ENCODE results near the gene KLLN.

Gene KLLN

DNA sequence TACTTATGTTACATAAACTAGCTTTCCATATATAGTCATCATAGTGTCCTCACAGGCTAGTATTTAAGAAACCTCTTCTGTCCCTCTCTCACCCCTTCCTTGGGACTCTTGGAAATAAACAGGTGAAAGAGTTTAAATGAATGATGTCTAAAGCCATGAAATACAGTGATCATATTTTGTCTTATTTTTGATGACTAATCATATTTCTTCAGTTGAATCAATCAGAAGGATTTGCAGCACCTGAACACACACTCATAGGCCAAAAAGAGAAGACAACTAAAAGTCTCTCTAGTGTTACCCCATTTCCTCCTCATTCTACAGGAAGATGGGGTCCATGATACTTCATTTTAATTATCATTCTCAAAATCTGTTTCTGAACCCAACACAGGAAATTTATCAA, 36.7 kb downstream of the KLLN start:
- TF ChIP-seq, protein P1, sequence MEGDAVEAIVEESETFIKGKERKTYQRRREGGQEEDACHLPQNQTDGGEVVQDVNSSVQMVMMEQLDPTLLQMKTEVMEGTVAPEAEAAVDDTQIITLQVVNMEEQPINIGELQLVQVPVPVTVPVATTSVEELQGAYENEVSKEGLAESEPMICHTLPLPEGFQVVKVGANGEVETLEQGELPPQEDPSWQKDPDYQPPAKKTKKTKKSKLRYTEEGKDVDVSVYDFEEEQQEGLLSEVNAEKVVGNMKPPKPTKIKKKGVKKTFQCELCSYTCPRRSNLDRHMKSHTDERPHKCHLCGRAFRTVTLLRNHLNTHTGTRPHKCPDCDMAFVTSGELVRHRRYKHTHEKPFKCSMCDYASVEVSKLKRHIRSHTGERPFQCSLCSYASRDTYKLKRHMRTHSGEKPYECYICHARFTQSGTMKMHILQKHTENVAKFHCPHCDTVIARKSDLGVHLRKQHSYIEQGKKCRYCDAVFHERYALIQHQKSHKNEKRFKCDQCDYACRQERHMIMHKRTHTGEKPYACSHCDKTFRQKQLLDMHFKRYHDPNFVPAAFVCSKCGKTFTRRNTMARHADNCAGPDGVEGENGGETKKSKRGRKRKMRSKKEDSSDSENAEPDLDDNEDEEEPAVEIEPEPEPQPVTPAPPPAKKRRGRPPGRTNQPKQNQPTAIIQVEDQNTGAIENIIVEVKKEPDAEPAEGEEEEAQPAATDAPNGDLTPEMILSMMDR (IDR thresholded peaks at IDR 0.05; ENCODE audit: control insufficient read depth, extremely low read depth, insufficient read depth), result no peak
- no peak for DNase-seq (ENCODE audit: low read depth)

DNA sequence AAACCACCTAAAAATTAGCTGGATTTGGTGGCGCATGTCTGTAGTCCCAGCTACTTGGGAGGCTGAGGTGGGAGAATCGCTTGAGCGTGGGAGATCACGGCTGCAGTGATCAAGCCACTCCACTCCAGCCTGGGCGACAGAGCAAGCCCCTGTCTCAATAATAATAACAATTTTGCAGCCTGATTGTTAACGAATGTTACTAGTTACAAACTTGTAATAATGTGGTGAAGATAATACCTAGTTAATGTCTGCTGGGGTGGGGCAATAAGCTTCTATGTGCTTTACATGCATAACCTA, 44.1 kb downstream of the KLLN start:
- no peak for DNase-seq (ENCODE audit: low read depth)
- H3K4me3 ChIP-seq (ENCODE audit: low read depth, low read length), result no peak overlapping the region; the same call in 1 of the 2 replicates
- TF ChIP-seq, protein P1 (IDR thresholded peaks at IDR 0.05; ENCODE audit: control insufficient read depth, extremely low read depth, insufficient read depth), result no peak

More for the DNA sequence above, 36.7 kb downstream of the KLLN start:
- no peak overlapping the region for H3K4me3 ChIP-seq (ENCODE audit: low read depth, low read length)

DNA sequence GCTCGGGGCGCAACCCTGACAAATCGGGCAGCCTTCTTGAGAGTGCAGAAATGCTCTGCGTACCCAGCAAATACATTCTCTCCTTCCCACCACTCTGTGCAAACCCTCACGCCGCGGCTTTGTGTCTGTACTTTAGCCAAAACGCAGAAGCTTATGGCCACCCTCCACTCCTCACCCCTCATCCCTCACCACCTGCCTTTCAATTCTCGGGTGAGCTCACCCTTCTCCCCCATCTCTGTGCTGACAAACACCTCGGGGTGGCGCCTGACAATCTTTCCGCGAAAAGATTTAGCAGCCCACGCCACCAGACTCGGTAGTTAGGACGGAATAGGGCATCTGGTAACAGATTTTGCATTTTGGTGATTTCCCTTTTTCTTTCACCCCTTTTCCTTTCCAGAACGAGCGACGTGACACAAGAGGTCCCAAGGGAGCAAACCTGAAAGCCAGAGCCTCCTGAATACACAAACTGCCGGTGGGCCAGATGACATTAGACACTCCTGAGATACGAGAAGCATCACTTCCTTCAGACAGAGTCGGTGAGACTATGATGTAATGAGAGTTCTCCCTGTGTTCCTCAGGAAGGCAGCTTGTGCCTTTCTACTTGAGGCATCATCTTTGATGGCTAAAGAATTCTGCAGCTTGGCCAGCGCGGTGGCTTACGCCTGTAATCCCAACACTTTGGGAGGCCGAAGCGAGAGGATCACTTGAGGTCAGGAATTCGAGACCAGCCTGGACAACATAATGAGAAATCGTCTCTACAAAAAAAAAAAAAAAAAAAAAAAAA, 44.6 kb downstream of the KLLN start:
- H3K4me3 ChIP-seq (ENCODE audit: low read depth, low read length), result peak overlapping the region; percentile 74
- TF ChIP-seq, protein P1 (IDR thresholded peaks at IDR 0.05; ENCODE audit: control insufficient read depth, extremely low read depth, insufficient read depth), result no peak
- no peak for DNase-seq (ENCODE audit: low read depth)

DNA sequence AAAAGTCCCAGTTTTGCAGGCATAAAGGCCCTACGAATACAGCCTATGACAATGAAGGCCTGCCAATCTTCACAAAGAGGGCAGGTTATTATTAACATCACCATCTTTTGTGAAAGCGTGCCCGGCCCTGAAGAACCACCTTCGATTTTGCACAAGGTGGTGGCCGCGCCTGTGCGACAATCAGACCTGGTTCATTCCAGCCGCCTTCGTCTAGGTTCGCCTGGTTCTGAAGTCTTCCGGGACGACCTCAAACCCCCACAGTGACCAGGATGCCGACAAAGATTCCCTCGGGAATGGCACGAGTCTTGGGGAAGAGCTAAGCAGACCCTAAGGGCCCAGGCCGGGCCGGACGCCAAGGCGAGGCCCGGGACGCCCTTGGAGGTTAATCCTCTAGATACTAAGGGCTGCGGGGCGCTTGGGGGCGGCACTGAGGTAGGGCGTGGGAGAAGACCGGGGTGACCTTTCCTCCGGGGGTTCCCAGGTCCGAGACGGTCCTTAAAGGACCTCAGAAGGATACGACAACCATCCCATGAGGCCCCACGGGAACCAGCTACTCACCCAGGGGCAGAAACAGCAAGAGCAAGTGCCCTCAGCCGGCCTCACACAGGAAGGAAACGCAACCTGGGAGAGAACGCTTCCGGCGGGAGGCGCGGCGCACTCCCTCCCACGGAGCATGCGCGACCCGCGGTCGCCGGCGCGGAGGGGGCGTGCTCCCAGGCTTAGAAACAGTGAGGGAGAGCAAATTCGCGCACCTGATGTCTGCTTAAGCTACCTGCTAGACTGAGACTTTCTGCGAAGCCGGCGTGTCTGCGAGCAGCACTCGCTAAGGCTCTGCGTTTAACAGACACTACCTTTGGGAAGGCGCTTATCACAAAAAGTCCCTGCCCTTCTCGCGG, 45.5 kb downstream of the KLLN start, which contains the start of gene ATAD1:
Gene ATAD1 (minus strand): TSS at position 618 of the 896 bp plus-strand sequence. CDS start 3,627 bp downstream, outside the sequence.
- peak; percentile 56 for DNase-seq (ENCODE audit: low read depth)

DNA sequence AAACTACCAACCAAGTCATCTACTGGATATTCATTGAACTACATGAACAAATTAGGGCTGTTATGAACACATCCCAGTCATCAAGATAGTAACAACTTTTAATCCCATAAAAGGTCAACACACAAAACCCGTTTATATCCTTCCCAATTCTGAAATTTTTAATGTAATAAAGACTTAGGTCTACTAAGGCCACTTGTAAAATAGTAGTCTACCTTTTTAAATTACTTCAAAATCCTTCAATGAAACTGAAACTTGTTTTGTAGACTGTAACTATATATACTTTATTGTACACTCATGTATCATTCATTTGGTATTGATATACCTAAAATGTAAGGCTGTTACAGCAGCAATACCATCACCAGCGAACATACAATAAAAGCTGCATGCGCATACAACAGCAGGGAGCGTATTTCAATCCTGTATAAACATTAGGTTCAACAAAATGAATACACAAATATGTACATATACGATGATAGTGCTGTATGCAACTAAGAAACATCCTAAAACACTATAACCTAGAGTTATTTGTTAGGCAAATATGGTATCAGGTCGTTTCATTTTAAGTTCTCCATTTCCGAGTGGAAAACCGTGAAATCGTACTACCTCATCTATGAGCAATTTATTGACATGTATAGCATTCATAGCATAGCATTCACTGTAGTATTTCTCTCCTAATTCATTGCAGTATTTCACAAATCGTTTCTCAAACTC, 46.3 kb downstream of the KLLN start:
- H3K4me3 ChIP-seq (ENCODE audit: low read depth, low read length), result peak overlapping the region; percentile 74
- peak; percentile 23 for DNase-seq (ENCODE audit: low read depth)
- TF ChIP-seq, protein P1 (IDR thresholded peaks at IDR 0.05; ENCODE audit: control insufficient read depth, extremely low read depth, insufficient read depth), result no peak

More for the DNA sequence above, 45.5 kb downstream of the KLLN start, which contains the start of gene ATAD1:
- H3K4me3 ChIP-seq (ENCODE audit: low read depth, low read length), result peak within 1 kb of the TSS; percentile 74
- TF ChIP-seq, protein P1 (IDR thresholded peaks at IDR 0.05; ENCODE audit: control insufficient read depth, extremely low read depth, insufficient read depth), result no peak

DNA sequence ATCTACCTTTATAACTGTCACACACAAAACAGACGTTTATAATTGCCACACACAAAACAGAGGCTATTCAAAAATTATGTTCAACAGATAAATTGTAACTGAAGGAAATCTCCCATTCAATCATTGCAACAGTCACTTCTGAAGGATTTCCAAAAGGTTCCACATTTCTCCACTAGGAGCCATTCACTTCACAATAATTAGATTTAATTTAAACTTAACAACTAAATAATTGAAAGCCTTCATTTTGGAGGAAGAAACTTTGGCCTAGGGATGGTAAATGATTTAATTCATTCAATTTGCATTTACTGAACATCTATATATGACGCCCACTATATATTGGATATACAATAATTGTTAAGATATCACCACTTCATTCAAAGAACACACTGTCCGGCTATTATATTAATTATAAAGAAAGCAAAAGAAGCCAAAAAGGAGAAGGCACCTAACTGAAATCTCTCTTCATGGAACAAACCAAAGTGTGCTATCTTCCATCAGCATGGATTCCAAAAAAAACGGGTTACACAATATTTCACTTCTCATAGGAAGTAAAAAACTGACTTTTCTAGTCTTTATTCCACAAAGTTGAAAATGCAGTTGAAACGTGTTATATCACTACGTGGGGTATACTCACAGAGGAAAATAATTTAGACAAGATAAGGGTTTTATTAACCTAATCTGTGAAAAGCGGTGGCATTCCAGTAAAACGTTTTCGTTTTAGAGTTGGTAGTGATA, 47.0 kb downstream of the KLLN start:
- TF ChIP-seq, protein P1 (IDR thresholded peaks at IDR 0.05; ENCODE audit: control insufficient read depth, extremely low read depth, insufficient read depth), result no peak
- DNase-seq (ENCODE audit: low read depth), result no peak
- peak overlapping the region; percentile 74 for H3K4me3 ChIP-seq (ENCODE audit: low read depth, low read length)
